Central memory CD4-positive, alpha-beta T cell (primary cell): ENCODE data around the gene MSI2.
A peak's percentile ranks its signal among the peaks of the same experiment; 100 is the strongest.

Experiments
- DNase-seq: peaks from one replicate; pipeline ENCODE4 v3.0.0; 2022

MSI2 gene

DNA sequence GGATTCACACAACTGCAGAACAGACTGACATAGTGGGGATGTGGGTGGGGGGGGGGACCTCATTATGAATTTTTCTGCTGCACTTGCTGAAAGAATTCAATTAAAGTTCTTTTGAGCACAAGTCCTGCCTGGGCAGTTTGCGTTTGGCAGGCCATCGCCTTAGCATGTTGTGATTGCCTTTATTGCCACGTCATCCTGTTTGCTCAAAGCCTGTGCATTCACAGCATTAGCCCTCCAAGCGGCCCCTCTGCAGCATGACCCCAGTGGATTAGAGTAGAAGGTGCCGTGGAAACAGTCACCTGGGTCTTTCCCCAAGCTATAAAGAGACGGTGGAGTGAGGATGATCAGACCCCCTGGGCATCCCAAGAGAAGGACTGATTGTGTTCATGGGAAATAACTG lies 17.2 kb downstream of the MSI2 start:
- DNase-seq = no peak

DNA sequence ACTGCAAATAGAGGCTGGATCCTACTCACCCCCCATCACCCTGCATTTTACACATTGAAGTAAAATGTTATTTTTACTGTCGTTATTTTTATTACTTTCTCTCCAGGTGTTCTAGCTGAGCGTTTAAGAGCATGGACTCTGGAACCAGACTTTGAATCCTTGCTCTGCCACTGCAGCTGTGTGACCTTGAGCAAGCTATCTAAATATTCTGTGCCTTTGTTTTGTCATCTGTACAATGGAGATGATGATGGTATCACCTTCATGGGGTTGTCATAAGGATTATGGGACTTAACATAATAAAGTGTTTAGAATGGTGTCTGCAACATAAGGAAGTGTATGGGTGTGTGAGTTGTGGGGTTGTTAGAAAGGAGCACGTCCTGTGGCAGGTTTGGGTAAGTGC lies 17.8 kb downstream of the MSI2 start:
- DNase-seq = no peak

- no peak for DNase-seq
These were observed 18.9 kb downstream of the MSI2 start for GRCh38 chr17:57275071-57275764.

GRCh38 chr17:57276621-57277020 lies 20.3 kb downstream of the MSI2 start:
- no peak for DNase-seq

GRCh38 chr17:57277923-57278604 lies 21.7 kb downstream of the MSI2 start:
- DNase-seq = no peak

- no peak for DNase-seq
These were observed 22.5 kb downstream of the MSI2 start for GRCh38 chr17:57278740-57279387.

GRCh38 chr17:57279432-57279831 lies 23.1 kb downstream of the MSI2 start:
- DNase-seq = no peak

- peak; percentile 37 for DNase-seq
These were observed 25.6 kb downstream of the MSI2 start for GRCh38 chr17:57281887-57282286.

DNA sequence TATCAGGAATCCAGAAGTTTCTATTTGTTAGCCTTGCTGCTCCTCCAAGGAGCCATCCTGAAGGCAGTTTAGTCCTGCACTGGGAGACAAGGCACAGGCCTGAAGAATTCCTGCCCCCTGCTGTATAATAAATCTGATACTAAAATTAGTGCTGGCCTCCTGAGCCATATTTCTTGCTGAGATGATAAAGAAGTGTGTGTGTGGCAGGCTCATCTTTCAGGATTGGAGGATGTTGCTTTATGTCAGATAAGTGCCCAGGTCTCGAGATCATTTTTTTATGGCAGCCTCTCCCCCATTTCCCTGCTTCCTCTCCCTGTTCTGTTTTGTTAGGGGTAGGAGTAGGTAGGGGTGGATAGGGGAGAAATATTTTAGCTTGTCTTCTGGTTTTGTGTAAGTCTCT lies 26.0 kb downstream of the MSI2 start:
- no peak for DNase-seq

GRCh38 chr17:57283203-57283971 lies 27.1 kb downstream of the MSI2 start:
- no peak for DNase-seq

DNA sequence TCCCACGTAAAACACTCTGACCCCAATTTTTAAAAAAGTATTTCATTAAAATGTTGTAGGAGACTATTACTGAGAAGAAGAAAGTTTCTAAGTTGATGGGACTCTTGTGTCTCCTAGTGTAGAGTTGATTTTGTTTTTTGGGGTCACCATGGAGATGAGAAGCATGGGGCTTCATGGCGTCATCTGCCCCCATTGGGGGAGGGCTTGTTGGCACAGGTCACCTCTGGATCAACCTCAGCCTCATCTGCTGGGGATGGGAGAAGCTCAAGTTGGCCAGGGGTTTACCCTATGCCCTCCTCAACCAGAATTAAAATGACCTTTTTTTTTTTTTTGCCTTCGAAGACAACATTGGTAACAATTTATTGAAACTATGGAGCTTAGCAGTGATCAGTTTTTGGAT lies 28.3 kb downstream of the MSI2 start:
- DNase-seq = peak; percentile 34

GRCh38 chr17:57284984-57285646 lies 28.8 kb downstream of the MSI2 start:
- DNase-seq = peak; percentile 32

GRCh38 chr17:57285701-57286100 lies 29.4 kb downstream of the MSI2 start:
- DNase-seq = no peak

DNA sequence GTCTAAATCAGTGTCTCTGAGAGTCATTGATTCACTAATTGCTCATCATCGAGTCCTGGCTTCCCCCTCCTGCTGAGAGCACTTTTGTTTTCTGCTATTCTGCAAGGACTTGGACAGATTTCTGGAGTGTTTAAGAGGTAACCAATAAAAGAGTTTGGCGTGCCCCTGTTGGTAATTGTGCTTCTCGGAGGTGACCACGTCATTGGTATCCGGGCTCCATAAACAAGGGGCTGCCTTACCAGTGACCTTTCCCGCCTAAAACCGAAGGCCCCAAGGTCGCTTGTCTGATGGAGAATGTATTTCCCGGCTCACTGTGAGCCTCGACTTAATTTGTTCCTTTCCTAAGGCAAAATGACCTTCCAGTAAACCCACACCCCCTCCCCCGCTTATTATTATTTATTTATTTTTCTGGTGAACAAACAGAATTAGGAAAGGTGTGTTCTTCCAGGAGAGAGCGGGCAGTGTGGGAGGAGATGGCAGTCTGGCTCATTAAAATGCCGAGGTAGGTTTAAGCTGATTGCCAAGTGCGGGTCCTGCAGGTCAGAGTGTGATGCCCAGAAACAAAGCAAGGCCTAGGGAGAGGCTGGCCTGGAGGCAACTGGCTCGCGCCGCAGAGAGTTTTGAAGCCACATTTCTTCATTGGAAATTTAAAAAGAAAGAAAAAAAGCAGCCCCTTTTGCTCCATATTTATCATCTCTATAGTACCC lies 30.2 kb downstream of the MSI2 start:
- no peak for DNase-seq

DNA sequence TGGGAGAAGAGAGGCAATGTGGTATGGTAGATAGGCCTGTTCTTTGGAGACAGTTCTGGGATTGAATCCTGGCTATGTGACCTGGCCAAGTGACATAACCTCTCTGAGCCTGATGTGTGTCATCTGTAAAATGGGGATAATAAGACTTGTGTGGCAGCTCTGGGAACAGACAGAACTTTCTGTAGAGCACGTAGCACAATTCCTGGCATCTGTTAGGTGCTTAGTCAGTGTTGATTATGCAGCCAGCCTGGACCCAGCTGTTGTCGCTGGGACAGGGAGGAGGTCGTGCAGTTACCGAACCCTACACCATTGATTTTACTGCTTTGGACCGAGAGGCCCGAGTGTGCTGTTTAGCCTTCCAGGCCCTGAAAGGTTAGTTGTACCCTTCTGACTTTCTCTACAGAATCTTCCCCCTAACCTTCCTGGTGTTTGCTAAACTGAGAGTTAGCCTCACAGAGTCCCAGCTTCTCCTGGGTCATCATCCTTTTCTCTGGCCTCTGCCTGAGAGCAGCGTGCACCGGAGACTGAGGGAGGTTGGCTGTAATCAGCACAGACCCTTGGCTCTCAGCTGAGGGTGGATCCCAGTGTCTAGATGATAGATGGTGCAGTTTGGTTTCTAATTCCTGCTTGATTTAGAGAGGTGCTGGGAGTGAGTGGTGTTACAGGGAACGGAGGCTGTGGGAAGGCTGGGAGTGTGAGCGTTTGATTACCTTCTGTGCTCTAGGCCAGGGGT lies 31.9 kb downstream of the MSI2 start:
- DNase-seq = no peak

- no peak for DNase-seq
These were observed 32.4 kb downstream of the MSI2 start for GRCh38 chr17:57288773-57289121.

DNA sequence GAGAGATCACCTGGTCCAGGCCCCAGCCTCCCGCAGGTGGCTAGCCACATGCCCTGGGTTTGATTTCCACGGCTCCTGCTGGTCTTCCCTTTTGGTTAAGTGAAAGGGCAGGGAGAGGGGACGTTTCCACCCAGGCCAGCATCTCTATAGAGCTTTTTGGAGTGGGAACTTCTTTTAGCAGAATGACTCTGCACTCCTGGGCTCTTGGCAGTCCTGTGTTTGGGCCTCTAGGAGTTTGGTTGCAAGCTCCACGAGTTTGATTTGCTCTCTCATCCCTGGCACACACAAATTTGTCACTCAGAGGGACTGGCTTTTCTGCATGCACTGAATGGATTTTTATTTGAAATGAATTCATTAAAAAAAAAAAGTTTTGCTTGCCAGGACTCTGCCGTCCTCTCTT lies 32.8 kb downstream of the MSI2 start:
- no peak for DNase-seq

GRCh38 chr17:57289613-57290012 lies 33.3 kb downstream of the MSI2 start:
- no peak for DNase-seq

DNA sequence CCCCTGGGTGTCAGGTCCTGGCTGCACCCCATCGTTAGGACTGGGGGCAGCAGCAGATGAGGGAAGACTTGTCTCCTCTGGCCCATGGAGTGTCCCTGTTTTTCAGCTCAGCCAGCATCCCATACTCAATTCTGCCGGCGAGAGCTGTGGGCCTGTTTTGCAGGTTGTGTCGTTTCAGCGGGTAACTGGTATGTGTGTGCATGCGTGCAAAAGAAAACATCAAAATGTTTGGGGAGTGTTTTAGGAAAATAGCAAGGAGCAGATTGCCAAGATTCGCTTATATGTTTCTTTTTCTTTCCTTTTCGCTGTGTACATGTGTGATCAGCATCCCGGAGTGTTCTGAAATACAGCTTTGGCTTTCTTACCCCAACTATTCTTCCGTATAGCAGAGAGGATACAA lies 34.7 kb downstream of the MSI2 start:
- DNase-seq = no peak

GRCh38 chr17:57292091-57292490 lies 35.8 kb downstream of the MSI2 start:
- no peak for DNase-seq

GRCh38 chr17:57293077-57293476 lies 36.8 kb downstream of the MSI2 start:
- no peak for DNase-seq

GRCh38 chr17:57294101-57294500 lies 37.8 kb downstream of the MSI2 start:
- DNase-seq = no peak
